HUES64 (cell line): ENCODE measurements around the gene SLC4A1. TPM values are rescaled to one million over a fixed set of nuclear protein-coding genes. Genes with fewer than 3 reads are reported as not detected.

Experiments
- H3K27ac ChIP-seq: 2 replicates; pipeline ENCODE4 v1.7.0; 2013; ENCODE audit warnings: low read depth, low read length, inconsistent platforms
- H3K27me3 ChIP-seq: 2 replicates; pipeline ENCODE4 v1.6.1; 2013; ENCODE audit warnings: mild to moderate bottlenecking, low read length; ENCODE audit not compliant: insufficient read depth
- H3K36me3 ChIP-seq: 2 replicates; pipeline ENCODE4 v1.6.1; 2013; ENCODE audit warnings: mild to moderate bottlenecking, low read length; ENCODE audit not compliant: insufficient read depth
- H3K4me1 ChIP-seq: 2 replicates; pipeline ENCODE4 v1.6.1; 2013; ENCODE audit warnings: mild to moderate bottlenecking, low read length, moderate library complexity; ENCODE audit not compliant: insufficient read depth
- H3K4me3 ChIP-seq: 2 replicates; pipeline ENCODE4 v1.5.1; 2013; ENCODE audit warnings: mild to moderate bottlenecking, low read length, moderate library complexity
- H3K9ac ChIP-seq: 2 replicates; pipeline ENCODE4 v1.6.1; 2013; ENCODE audit warnings: mild to moderate bottlenecking, low read depth, low read length
- H3K9me3 ChIP-seq: 2 replicates; pipeline ENCODE4 v1.6.1; 2013; ENCODE audit warnings: low read depth, low read length; ENCODE audit not compliant: insufficient read depth
- WGBS: fragments of 150-250, 120-280 bp; methylation state at CpG from one replicate; pipeline ENCODE4 v1.1.7; 2013; ENCODE audit warnings: missing lambda C conversion rate; 5-methylcytosine and 5-hydroxymethylcytosine counted together
- polyA plus RNA-seq, 2 experiments: library from polyadenylated mRNA; stranded (reverse); fragments of 50-300 nt; gene quantifications; one replicate each; pipeline ENCODE4 v1.2.3, GENCODE V29; 2013

Gene SLC4A1
- polyA plus RNA-seq (2013, experiment 1 of 2), result not detected
- not detected for polyA plus RNA-seq (2013, experiment 2 of 2)

- Histone ChIP-seq H3K4me3 (no peak within 1 kb of the TSS), H3K36me3 (no peaks in the 10 kb centered on the region), H3K9ac (no peak within 1 kb of the TSS), H3K27ac (no peak within 1 kb of the TSS), H3K4me1 (no peaks in the 10 kb centered on the region), H3K9me3 (no peaks in the 10 kb centered on the region), H3K27me3 (no peaks in the 10 kb centered on the region)
- 89% methylated on average over 14 of the region's 14 CpGs for WGBS
Observed at GRCh38 chr17:44267818-44268490, at the start of gene SLC4A1. Gene SLC4A1, minus strand, starts transcription at chr17:44268135. Its CDS starts 5,269 bp downstream, at chr17:44262866.

- WGBS, result 91% methylated on average over 6 of the region's 6 CpGs
- Histone ChIP-seq H3K4me3 (no peak overlapping the region), H3K27ac (no peak overlapping the region), H3K4me1 (no peaks in the 10 kb centered on the region), H3K9me3 (no peaks in the 10 kb centered on the region), H3K9ac (no peak overlapping the region), H3K27me3 (peaks cover 33% of the 10 kb centered on the region), H3K36me3 (peaks cover 34% of the 10 kb centered on the region)
Observed at GRCh38 chr17:44317545-44317944, 49.6 kb upstream of the SLC4A1 start.

GRCh38 chr17:44315760-44316731, 48.1 kb upstream of the SLC4A1 start:
- H3K9ac ChIP-seq, result 0 out of 2 replicates have a peak overlapping the region, but pooled peaks have one; percentile 9
- peak overlapping the region; percentile 21; the same call in 1 of the 2 replicates for H3K27ac ChIP-seq
- H3K4me1 ChIP-seq, result 0 out of 2 replicates have a peak, but pooled peaks cover 1% of the 10 kb centered on the region
- no peaks in the 10 kb centered on the region for H3K9me3 ChIP-seq
- H3K36me3 ChIP-seq, result peaks cover 19% of the 10 kb centered on the region
- 5% methylated on average over 38 of the region's 38 CpGs for WGBS
- H3K4me3 ChIP-seq, result peak overlapping the region; percentile 52
- H3K27me3 ChIP-seq, result peaks cover 33% of the 10 kb centered on the region

GRCh38 chr17:44314869-44315661, 47.1 kb upstream of the SLC4A1 start:
- WGBS, result under 1% methylated on average over 81 of the region's 81 CpGs
- Histone ChIP-seq H3K4me3 (peak overlapping the region; percentile 52), H3K9ac (no peak overlapping the region), H3K36me3 (peaks cover 9% of the 10 kb centered on the region), H3K9me3 (no peaks in the 10 kb centered on the region), H3K27ac (no peak overlapping the region), H3K27me3 (peaks cover 33% of the 10 kb centered on the region), H3K4me1 (0 out of 2 replicates have a peak, but pooled peaks cover 2% of the 10 kb centered on the region)

- Histone ChIP-seq H3K27me3 (peaks cover 33% of the 10 kb centered on the region), H3K36me3 (peaks cover 3% of the 10 kb centered on the region)
- WGBS, result 54% methylated on average over 10 of the region's 11 CpGs
Observed at GRCh38 chr17:44314524-44314868, 46.6 kb upstream of the SLC4A1 start.

GRCh38 chr17:44314031-44314430, 46.1 kb upstream of the SLC4A1 start:
- Histone ChIP-seq H3K9ac (no peak overlapping the region), H3K27ac (no peak overlapping the region), H3K27me3 (peaks cover 33% of the 10 kb centered on the region), H3K36me3 (no peaks in the 10 kb centered on the region), H3K9me3 (no peaks in the 10 kb centered on the region), H3K4me3 (no peak overlapping the region), H3K4me1 (0 out of 2 replicates have a peak, but pooled peaks cover 2% of the 10 kb centered on the region)
- WGBS, result 91% methylated on average over 7 of the region's 7 CpGs

More at GRCh38 chr17:44314524-44314868, 46.6 kb upstream of the SLC4A1 start:
- Histone ChIP-seq H3K4me3 (peak overlapping the region; percentile 52), H3K9ac (no peak overlapping the region), H3K27ac (no peak overlapping the region), H3K4me1 (0 out of 2 replicates have a peak, but pooled peaks cover 2% of the 10 kb centered on the region), H3K9me3 (no peaks in the 10 kb centered on the region)

- peaks cover 32% of the 10 kb centered on the region for H3K27me3 ChIP-seq
- H3K4me3 ChIP-seq, result no peak overlapping the region
- 67% methylated on average over 15 of the region's 17 CpGs for WGBS
- no peaks in the 10 kb centered on the region for H3K9me3 ChIP-seq
- H3K9ac ChIP-seq, result no peak overlapping the region
- no peak overlapping the region for H3K27ac ChIP-seq
- no peaks in the 10 kb centered on the region for H3K36me3 ChIP-seq
- 0 out of 2 replicates have a peak, but pooled peaks cover 2% of the 10 kb centered on the region for H3K4me1 ChIP-seq
Observed at GRCh38 chr17:44312396-44313104, 44.6 kb upstream of the SLC4A1 start.

GRCh38 chr17:44311562-44312181, 43.7 kb upstream of the SLC4A1 start:
- WGBS, result 93% methylated on average over 3 of the region's 5 CpGs
- peaks cover 7% of the 10 kb centered on the region; the same call in 1 of the 2 replicates for H3K4me1 ChIP-seq

GRCh38 chr17:44310609-44311376, 42.9 kb upstream of the SLC4A1 start:
- H3K27ac ChIP-seq, result no peak overlapping the region
- peaks cover 7% of the 10 kb centered on the region; the same call in 1 of the 2 replicates for H3K4me1 ChIP-seq
- no peaks in the 10 kb centered on the region for H3K36me3 ChIP-seq
- H3K4me3 ChIP-seq, result no peak overlapping the region
- H3K9ac ChIP-seq, result no peak overlapping the region
- 63% methylated on average over 10 of the region's 10 CpGs for WGBS
- H3K27me3 ChIP-seq, result peaks cover 31% of the 10 kb centered on the region
- no peaks in the 10 kb centered on the region for H3K9me3 ChIP-seq

More at GRCh38 chr17:44311562-44312181, 43.7 kb upstream of the SLC4A1 start:
- no peaks in the 10 kb centered on the region for H3K36me3 ChIP-seq
- H3K4me3 ChIP-seq, result no peak overlapping the region
- no peak overlapping the region for H3K27ac ChIP-seq
- no peak overlapping the region for H3K9ac ChIP-seq
- peaks cover 34% of the 10 kb centered on the region for H3K27me3 ChIP-seq
- no peaks in the 10 kb centered on the region for H3K9me3 ChIP-seq
